Esophagus squamous epithelium (tissue), 5 donors: ENCODE data around the gene CHRNB2. TPM values are rescaled to one million over a fixed set of nuclear protein-coding genes. Genes with fewer than 3 reads are reported as not detected.

Experiments used
- DNase-seq: peaks from one replicate; lab custom pipeline; 2025; lab: John Stamatoyannopoulos, UW
- H3K27ac ChIP-seq, 4 donors: fragments of 200-600 bp; sonication (generic); one replicate each; pipeline ENCODE4 v1.5.1; 2016 to 2019; ENCODE audit warnings: mild to moderate bottlenecking in 1 of 4
- H3K27me3 ChIP-seq, 4 donors: fragments of 200-600 bp; sonication (generic); 1 replicate in 3 of 4; 2 replicates in 1 of 4; pipeline versions ENCODE4 v1.5.1 to v1.6.0; 2017 to 2021; ENCODE audit warnings: antibody characterized with exemption in 1 of 4
- H3K36me3 ChIP-seq, 3 donors: fragments of 200-600 bp; sonication (generic); one replicate each; pipeline ENCODE4 v1.5.1; 2016 to 2019
- H3K4me1 ChIP-seq, 3 donors: fragments of 200-600 bp; sonication (generic); one replicate each; pipeline ENCODE4 v1.5.1; 2017 to 2019
- H3K4me3 ChIP-seq, 4 donors: fragments of 200-600 bp; sonication (generic); 1 replicate in 3 of 4; 2 replicates in 1 of 4; pipeline ENCODE4 v1.5.1; 2016 to 2019; ENCODE audit warnings: mild to moderate bottlenecking in 2 of 4, moderate library complexity in 1 of 4
- H3K9me3 ChIP-seq, 3 donors: fragments of 200-600 bp; sonication (generic); one replicate each; pipeline ENCODE4 v1.5.1; 2016 to 2019
- POLR2A ChIP-seq, 4 donors: fragments of 450-650 bp; IDR thresholded peaks; one replicate each; pipeline ENCODE4 v1.6.1; 2017; ENCODE audit warnings: antibody characterized with exemption in 4 of 4, mild to moderate bottlenecking in 4 of 4, moderate library complexity in 3 of 4
- WGBS, 2 donors: methylation state at CpG; one replicate each; pipeline ENCODE4 v1.1.5; 2018; 5-methylcytosine and 5-hydroxymethylcytosine counted together
- intact Hi-C: fragments of 100-400 bp; cut with DNase I; formaldehyde crosslinking; loops from one replicate; pipeline ENCODE4 v1.15.0; 2022
- total RNA-seq, 4 donors: library from RNA; depleted of rRNA; stranded (reverse); fragments of >200 nt; gene quantifications; one replicate each; pipeline ENCODE4 v1.1.0, GENCODE V29; 2016
- TF ChIP-seq, protein P1 (sequence below), 6 experiments: fragments of 450-650 bp in 4 of 6; fragments of 200-600 bp in 2 of 6; sonication (generic) in 2 of 6; IDR thresholded peaks; one replicate each; pipeline ENCODE4 v1.5.1; 2016 to 2019; ENCODE audit warnings: antibody characterized with exemption in 6 of 6, mild to moderate bottlenecking in 4 of 6, moderate library complexity in 4 of 6
- donor health status: DM: yes; HTN: yes; CAD: no.

The CHRNB2 gene
- total RNA-seq, 4 donors from 2014 or later = 0.11 to 0.38 (median 0.16) TPM

DNA sequence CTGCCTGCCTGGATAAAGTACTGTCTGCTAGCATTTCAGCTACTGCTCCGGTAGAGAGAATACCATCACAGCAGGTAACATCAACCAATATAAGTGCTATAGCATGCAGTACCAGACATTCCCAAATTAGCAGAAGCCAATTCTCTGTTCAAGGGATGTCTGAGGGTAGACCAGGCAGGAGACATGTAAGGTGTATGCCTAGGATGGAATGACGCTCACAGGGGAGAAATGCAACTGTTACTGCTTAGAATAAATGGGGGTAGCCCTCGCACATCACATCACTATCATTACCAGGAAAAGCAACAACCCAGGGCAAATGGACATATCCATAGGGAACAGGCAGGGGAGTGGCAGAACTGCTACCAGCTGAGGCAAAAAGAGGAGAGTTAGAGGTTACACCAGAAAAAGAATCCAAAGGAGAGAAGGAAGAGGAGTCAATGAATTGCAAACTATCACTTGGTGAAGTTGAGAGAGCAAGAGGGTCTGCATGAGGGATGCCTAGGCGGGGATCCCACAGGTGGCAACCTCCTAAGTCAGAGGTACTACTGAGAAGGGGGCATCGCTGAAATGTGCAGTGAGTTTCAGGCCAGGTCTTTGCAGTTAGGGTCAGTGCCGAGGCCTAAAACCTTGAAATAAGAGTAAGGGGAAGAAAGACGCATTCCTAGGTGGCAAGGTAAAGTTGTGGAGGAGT lies 10.2 kb upstream of the CHRNB2 start:
- H3K4me1 ChIP-seq = peaks cover 15 to 61% (median 38%) of the 10 kb centered on the region in 3 donors
- peak overlapping the region in 3 of 4 donors; percentile 93 to 96 (median 96) for H3K27ac ChIP-seq
- no peak for TF ChIP-seq POLR2A (IDR thresholded peaks at IDR 0.05)
- TF ChIP-seq, protein P1, sequence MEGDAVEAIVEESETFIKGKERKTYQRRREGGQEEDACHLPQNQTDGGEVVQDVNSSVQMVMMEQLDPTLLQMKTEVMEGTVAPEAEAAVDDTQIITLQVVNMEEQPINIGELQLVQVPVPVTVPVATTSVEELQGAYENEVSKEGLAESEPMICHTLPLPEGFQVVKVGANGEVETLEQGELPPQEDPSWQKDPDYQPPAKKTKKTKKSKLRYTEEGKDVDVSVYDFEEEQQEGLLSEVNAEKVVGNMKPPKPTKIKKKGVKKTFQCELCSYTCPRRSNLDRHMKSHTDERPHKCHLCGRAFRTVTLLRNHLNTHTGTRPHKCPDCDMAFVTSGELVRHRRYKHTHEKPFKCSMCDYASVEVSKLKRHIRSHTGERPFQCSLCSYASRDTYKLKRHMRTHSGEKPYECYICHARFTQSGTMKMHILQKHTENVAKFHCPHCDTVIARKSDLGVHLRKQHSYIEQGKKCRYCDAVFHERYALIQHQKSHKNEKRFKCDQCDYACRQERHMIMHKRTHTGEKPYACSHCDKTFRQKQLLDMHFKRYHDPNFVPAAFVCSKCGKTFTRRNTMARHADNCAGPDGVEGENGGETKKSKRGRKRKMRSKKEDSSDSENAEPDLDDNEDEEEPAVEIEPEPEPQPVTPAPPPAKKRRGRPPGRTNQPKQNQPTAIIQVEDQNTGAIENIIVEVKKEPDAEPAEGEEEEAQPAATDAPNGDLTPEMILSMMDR (IDR thresholded peaks at IDR 0.05) = no peak
- no peaks in the 10 kb centered on the region for H3K27me3 ChIP-seq
- peak overlapping the region; percentile 73 to 99 (median 96) for H3K4me3 ChIP-seq
- peaks cover 25 to 41% (median 34%) of the 10 kb centered on the region in 3 donors for H3K36me3 ChIP-seq
- no peaks in the 10 kb centered on the region for H3K9me3 ChIP-seq
- 5 to 9% methylated on average over 7 of the region's 7 CpGs for WGBS, 2 donors
- intact Hi-C loops = no loop called here
- no peak for DNase-seq

DNA sequence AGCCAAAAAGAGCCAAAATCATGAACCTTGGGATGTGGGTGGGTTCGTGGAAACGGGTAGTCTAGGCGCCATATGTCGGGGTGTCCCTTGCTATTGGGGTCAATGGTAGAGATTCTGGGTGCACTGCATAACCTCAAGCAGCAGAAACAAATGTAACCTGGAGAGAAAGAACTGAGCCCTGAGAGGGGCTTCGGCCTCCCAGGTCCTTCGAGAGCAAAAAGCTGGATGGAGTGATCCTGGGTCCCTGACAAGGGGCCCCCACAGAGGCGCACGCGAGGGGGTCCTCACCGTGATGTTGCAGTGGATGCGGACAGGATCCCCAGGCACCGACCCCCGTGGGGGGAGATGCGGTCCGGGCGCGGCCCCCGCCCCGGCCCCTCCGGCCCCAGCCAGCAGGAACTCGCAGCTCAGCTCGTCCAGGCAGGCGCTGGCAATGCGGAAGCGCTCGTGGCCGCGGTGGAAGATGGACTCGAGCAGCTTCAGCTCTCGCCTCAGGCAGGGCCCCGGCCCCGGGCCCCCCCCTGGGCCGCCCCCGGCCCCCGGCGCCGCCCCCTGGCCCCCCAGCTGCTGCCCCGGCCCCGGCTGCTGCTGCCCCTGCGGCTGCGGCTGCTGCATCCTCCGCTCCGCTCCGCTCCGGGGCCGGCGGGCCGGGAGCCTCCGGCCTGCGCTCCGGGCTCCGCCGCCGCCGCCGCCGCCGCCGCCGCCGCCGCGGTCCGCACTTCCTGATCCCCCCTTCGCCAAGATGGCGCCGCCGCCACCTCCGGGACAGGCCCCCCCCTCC lies 9.4 kb upstream of the CHRNB2 start, which contains the start of gene UBE2Q1:
Gene UBE2Q1, minus strand, starts transcription at position 724 of the 781 bp plus-strand sequence. Its CDS starts 109 bp downstream, at position 615.
- TF ChIP-seq, protein P1 (IDR thresholded peaks at IDR 0.05) = no peak
- peak in 1 of 4 donors; percentile 34 for TF ChIP-seq POLR2A (IDR thresholded peaks at IDR 0.05)
- intact Hi-C loops = no loop called here
- Histone ChIP-seq H3K4me1 (peaks cover 15 to 54% (median 34%) of the 10 kb centered on the region in 3 donors), H3K9me3 (no peaks in the 10 kb centered on the region), H3K36me3 (peaks cover 18 to 33% (median 26%) of the 10 kb centered on the region in 3 donors), H3K4me3 (peak within 1 kb of the TSS; percentile 73 to 99 (median 96)), H3K27me3 (no peaks in the 10 kb centered on the region), H3K27ac (peak within 1 kb of the TSS; percentile 93 to 97 (median 96))
- WGBS, 2 donors = 0 to 1% methylated on average over 8 to 13 of the region's 69 CpGs
- DNase-seq = no peak

DNA sequence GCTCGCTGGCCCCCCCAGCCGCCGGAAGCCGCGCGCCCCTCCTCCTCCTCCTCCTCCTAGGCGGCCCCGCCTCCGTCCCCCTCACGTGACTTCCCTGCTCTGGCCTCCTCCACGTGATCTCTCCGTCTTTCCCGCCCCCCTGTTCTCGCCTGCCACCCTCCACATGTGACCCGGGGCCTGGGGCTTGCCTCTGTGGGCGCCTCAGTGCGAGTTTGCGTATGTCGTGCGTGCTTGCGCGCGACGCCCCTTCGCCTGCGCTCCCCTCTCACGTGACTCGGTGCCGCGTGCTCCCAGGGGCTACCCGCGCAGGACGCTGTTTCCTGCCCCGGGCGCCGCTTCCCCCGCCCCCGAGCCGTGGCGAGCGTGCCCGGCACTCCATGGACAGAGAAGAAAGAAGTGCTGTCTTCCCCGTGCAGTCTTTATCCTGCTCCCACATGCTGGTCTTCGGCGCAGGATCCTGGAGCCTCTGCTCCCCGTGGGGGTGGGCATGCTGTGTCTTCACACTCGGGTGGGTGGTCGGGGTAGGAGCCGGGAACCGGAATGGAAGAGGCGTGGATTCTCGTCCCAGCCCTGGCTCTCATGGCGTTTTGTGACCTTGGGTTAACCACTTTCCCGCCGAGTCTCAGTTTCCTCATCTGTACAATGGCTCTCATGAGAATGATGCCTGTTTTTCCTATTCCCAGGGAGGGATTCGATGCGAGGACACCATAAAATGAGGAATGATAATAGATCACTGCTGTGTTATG lies 8.7 kb upstream of the CHRNB2 start:
- no peaks in the 10 kb centered on the region for H3K27me3 ChIP-seq
- H3K9me3 ChIP-seq = no peaks in the 10 kb centered on the region
- TF ChIP-seq, protein P1 (IDR thresholded peaks at IDR 0.05) = no peak
- peak in 1 of 4 donors; percentile 34 for TF ChIP-seq POLR2A (IDR thresholded peaks at IDR 0.05)
- intact Hi-C loops = no loop called here
- peak; percentile 99 for DNase-seq
- peak overlapping the region; percentile 73 to 99 (median 96) for H3K4me3 ChIP-seq
- H3K27ac ChIP-seq = peak overlapping the region; percentile 93 to 97 (median 96)
- WGBS, 2 donors = 0% methylated on average over 15 of the region's 57 CpGs; no CpG with 5 or more reads in 1 of the 2 donors
- peaks cover 15 to 46% (median 32%) of the 10 kb centered on the region in 3 donors for H3K4me1 ChIP-seq
- peaks cover 18 to 26% (median 19%) of the 10 kb centered on the region in 3 donors for H3K36me3 ChIP-seq

DNA sequence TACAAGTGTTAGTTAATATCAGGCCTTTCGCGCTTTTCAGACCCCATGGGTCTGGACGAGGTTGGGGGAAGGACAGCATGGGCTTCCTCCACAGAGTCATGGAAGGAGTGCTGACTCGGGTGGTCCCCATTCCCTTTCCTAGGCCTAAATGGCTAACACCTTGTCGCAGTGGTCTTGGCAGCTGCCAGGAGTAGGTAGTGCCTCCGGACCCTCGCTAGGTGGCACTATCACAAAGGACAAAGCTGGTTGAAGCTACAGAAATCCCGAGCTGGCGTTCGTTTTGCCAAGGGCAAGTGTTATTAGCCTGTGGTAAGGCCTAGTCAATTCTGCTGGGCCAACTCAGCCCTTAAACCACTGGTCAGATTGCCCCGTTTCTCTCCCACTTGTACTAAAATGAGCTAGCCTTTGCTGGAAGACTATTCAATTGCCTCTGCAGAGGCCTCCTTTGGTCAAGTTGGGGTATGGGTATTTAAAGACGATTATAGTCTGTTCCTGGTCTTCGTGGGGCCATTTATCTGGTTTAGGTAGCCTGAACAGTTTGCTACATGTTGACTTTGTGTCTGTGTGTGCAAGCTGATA lies 8.0 kb upstream of the CHRNB2 start:
- WGBS, 2 donors = 7 to 36% methylated on average over 3 to 13 of the region's 13 CpGs
- peaks cover 15 to 40% (median 32%) of the 10 kb centered on the region in 3 donors for H3K4me1 ChIP-seq
- intact Hi-C loops = loop anchor here (10.0 kb wide), 2 partner anchors 315 to 395 kb away; partner anchors contain the start of genes KCNN3 and PBXIP1
- no peak for DNase-seq
- H3K27ac ChIP-seq = peak overlapping the region; percentile 93 to 97 (median 96)
- TF ChIP-seq POLR2A (IDR thresholded peaks at IDR 0.05) = no peak
- TF ChIP-seq, protein P1 (IDR thresholded peaks at IDR 0.05) = peak; percentile 81 to 97 (median 94)
- peaks cover 12 to 19% (median 14%) of the 10 kb centered on the region in 3 donors for H3K36me3 ChIP-seq
- no peaks in the 10 kb centered on the region for H3K9me3 ChIP-seq
- H3K4me3 ChIP-seq = peak overlapping the region; percentile 73 to 99 (median 96)
- no peaks in the 10 kb centered on the region for H3K27me3 ChIP-seq
